Activated gamma-delta T cell (primary cell): ENCODE measurements around the gene OR2S2.

Source experiments
- DNase-seq: peaks from one replicate; lab custom pipeline; 2025; lab: John Stamatoyannopoulos, UW

OR2S2 gene

GRCh38 chr9:35909274-35909673, 48.7 kb downstream of the OR2S2 start, which contains the start of gene SPAAR:
Gene SPAAR (plus strand): TSS chr9:35909490. CDS start chr9:35910464, 974 bp downstream.
- DNase-seq = no peak

- DNase-seq = no peak
Measured at GRCh38 chr9:35908504-35909125, 49.3 kb downstream of the OR2S2 start.

DNA sequence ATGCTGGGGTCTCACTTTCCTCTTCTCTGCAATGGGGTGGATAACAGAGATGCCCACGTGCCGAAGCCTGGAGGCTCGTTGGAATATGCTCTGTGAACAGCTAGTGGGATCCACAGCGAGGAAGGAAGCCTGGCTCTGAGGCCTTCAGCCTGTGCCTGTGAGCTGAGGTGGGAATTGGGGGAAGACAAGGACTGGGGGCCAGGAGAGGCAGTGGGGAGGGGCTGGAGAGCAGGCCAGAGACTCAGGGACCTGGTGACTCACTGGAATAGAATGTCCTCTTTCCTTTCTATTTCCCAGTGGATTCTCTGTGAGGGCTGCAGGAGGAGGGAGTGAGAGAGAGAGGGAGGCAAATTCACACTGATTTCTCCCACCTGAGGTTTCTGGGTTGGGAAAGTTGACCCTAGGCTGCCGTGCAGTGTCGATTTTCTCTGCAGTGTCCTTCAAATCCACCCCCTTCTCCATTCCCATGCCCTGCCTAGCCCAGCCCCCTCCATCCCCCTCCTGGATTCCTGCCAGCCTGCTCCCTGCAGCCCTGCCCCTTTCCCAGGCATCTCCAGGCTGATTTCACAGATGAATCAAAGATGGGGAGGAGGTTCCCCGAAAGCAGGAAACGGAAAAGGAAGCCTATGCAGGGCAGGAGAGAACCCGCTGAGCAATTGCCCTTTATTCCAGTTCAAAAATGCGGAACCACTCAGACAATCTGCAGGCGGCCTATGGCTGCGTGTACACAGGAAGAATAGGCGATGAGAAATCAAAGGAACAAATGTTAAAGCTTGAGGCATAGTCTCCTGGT, 50.0 kb downstream of the OR2S2 start:
- no peak for DNase-seq
